ENCODE data around the gene HMCN2. TPM values are rescaled to one million over a fixed set of nuclear protein-coding genes. Genes with fewer than 3 reads are reported as not detected.

The HMCN2 gene
- total RNA-seq, 4 donors from 2014 or later, result 24.8 to 61.7 (median 36.1) TPM

DNA sequence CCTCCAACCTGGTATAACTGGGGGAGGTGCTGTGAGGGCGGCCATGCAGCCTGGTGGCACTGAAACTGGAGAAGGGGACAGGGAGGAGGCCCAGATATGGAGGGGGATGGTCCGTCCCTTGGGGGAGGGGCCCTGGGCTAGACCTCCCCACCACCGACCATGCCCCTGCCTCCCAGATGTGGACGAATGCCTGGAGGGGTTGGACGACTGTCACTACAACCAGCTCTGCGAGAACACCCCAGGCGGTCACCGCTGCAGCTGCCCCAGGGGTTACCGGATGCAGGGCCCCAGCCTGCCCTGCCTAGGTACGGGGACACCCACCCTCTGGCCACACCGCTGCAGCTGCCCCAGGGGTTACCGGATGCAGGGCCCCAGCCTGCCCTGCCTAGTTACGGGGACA, 163.8 kb downstream of the HMCN2 start:
- Histone ChIP-seq H3K27me3 (peaks cover 0 to 7% of the 10 kb centered on the region in 2 donors), H3K36me3 (no peaks in the 10 kb centered on the region), H3K27ac (no peak overlapping the region), H3K4me1 (peaks cover 0 to 45% (median 7%) of the 10 kb centered on the region in 4 donors), H3K4me3 (no peak overlapping the region), H3K9me3 (peaks cover 0 to 9% (median 0%) of the 10 kb centered on the region in 4 donors)
- no peak for DNase-seq
- no peak for TF ChIP-seq POLR2A (IDR thresholded peaks at IDR 0.05)
- TF ChIP-seq, protein P1, sequence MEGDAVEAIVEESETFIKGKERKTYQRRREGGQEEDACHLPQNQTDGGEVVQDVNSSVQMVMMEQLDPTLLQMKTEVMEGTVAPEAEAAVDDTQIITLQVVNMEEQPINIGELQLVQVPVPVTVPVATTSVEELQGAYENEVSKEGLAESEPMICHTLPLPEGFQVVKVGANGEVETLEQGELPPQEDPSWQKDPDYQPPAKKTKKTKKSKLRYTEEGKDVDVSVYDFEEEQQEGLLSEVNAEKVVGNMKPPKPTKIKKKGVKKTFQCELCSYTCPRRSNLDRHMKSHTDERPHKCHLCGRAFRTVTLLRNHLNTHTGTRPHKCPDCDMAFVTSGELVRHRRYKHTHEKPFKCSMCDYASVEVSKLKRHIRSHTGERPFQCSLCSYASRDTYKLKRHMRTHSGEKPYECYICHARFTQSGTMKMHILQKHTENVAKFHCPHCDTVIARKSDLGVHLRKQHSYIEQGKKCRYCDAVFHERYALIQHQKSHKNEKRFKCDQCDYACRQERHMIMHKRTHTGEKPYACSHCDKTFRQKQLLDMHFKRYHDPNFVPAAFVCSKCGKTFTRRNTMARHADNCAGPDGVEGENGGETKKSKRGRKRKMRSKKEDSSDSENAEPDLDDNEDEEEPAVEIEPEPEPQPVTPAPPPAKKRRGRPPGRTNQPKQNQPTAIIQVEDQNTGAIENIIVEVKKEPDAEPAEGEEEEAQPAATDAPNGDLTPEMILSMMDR (IDR thresholded peaks at IDR 0.05), result no peak

DNA sequence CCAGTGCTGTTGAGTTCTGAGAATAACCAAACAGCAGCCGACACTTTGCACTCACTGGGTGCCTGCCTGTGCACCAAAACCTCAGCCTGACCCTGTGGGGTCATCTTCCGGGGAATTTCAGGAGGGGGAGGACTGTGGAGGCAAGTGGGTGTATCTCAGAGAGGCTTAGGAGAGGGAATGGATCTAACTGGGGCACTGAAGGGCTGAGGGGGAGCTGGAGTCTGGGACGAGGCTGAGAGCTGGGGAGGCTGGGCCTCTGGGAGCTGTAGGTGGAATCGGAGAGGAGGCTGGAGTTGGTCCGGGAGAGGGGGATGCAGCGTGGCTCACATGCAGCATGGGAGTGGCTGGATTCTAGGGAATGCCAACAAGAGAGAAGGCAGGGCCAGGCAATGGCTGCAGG, 164.3 kb downstream of the HMCN2 start:
- Histone ChIP-seq H3K9me3 (peaks cover 0 to 9% (median 0%) of the 10 kb centered on the region in 4 donors), H3K4me3 (no peak overlapping the region), H3K36me3 (no peaks in the 10 kb centered on the region), H3K27ac (no peak overlapping the region), H3K4me1 (peaks cover 0 to 41% (median 7%) of the 10 kb centered on the region in 4 donors), H3K27me3 (peaks cover 0 to 7% of the 10 kb centered on the region in 2 donors)
- DNase-seq, result no peak
- TF ChIP-seq POLR2A (IDR thresholded peaks at IDR 0.05), result no peak

DNA sequence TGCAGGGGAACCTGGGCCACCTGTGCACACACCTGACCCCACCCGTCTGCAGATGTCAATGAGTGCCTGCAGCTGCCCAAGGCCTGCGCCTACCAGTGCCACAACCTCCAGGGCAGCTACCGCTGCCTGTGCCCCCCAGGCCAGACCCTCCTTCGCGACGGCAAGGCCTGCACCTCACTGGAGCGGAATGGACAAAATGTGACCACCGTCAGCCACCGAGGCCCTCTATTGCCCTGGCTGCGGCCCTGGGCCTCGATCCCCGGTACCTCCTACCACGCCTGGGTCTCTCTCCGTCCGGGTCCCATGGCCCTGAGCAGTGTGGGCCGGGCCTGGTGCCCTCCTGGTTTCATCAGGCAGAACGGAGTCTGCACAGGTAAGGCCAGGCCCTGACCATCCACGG, 164.7 kb downstream of the HMCN2 start:
- no peak for DNase-seq
- TF ChIP-seq POLR2A (IDR thresholded peaks at IDR 0.05), result no peak
- TF ChIP-seq, protein P1 (IDR thresholded peaks at IDR 0.05), result no peak

DNA sequence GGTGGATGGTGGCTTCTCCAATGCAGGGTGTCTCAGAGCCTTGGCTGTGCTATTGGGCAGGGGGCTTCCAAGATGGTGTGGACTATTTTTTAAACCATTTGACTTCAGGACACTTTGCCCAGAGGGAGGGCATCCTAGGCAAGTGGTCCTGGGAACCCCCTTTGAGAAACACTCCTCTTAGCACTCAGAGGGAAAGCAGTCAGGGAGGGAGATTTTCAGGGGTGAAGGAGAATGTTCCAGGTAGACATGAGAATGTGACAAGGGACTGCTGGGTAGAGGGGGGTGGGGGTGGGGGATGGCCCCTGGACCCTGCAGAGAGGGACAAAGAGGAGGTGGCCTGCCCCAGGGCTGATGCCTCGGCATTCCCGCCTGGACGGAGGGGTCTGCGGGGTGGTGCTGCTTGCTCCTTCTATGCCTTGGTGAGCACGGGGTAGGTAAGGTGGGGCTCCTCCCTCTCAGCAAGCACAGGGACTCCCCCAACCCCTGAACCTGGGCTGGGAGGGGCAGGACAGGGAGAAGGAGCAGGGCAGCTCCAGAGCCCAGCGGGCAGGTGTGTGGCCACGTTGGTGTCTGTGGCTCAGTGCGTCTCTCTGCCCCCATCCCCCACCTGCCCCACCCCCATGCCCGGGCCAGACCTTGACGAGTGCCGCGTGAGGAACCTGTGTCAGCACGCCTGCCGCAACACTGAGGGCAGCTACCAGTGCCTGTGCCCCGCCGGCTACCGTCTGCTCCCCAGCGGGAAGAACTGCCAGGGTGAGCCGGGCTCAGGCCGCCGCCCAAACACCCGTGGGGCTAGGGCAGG, 165.4 kb downstream of the HMCN2 start:
- Histone ChIP-seq H3K36me3 (no peaks in the 10 kb centered on the region), H3K4me1 (peaks cover 0 to 30% (median 7%) of the 10 kb centered on the region in 4 donors), H3K27me3 (peaks cover 0 to 7% of the 10 kb centered on the region in 2 donors), H3K4me3 (no peak overlapping the region), H3K27ac (no peak overlapping the region), H3K9me3 (peaks cover 0 to 9% (median 0%) of the 10 kb centered on the region in 4 donors)
- TF ChIP-seq, protein P1 (IDR thresholded peaks at IDR 0.05), result no peak
- TF ChIP-seq POLR2A (IDR thresholded peaks at IDR 0.05), result no peak
- no peak for DNase-seq

More for the DNA sequence above, 164.7 kb downstream of the HMCN2 start:
- no peaks in the 10 kb centered on the region for H3K36me3 ChIP-seq
- H3K4me1 ChIP-seq, result peaks cover 0 to 37% (median 7%) of the 10 kb centered on the region in 4 donors
- H3K27me3 ChIP-seq, result peaks cover 0 to 7% of the 10 kb centered on the region in 2 donors
- H3K9me3 ChIP-seq, result peaks cover 0 to 9% (median 0%) of the 10 kb centered on the region in 4 donors
- no peak overlapping the region for H3K27ac ChIP-seq
- H3K4me3 ChIP-seq, result no peak overlapping the region

DNA sequence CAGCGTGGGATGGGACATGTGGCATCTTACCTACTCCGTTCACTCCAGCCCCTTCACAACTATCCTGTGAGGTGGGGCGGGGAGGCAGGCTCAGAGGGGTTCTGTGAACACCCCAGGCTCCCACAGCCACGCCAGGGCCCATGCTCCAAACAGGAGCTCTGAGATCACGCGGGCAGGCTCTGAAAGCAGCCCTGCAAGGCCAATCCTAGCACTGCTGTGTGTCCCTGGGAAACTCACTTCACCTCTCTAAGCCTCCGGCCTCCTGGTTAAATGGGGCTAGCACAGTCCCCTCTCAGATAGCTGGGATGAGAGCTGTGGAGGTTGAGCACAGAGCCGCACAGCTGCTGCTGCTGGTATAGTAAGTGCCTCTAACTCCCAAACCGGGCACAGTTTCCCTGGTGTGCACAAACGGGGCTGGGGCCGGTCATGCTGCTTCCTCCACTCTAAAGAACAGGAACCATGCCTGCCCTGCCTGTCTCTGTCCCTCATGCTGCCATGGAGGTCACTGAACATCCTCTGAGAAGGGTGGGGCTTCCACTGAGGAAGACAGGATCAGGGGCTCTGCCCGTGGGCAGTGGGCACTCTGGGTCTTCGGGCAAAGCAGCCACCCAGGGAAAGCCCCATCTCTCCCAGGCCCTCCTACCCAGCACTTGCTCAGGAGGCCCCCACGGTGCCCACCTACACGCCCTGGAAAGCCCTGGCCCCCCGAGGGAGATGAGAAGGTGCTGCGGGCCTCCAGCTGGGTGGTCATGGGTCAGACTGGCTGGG, 166.2 kb downstream of the HMCN2 start:
- no peak for TF ChIP-seq POLR2A (IDR thresholded peaks at IDR 0.05)
- TF ChIP-seq, protein P1 (IDR thresholded peaks at IDR 0.05), result no peak
- Histone ChIP-seq H3K9me3 (peaks cover 0 to 9% (median 0%) of the 10 kb centered on the region in 4 donors), H3K4me3 (no peak overlapping the region), H3K4me1 (peaks cover 0 to 24% (median 6%) of the 10 kb centered on the region in 4 donors), H3K27ac (no peak overlapping the region), H3K27me3 (peaks cover 0 to 7% of the 10 kb centered on the region in 2 donors), H3K36me3 (no peaks in the 10 kb centered on the region)
- DNase-seq, result no peak
